ENCODE measurements around the gene ACCSL. TPM values are rescaled to one million over a fixed set of nuclear protein-coding genes. Genes with fewer than 3 reads are reported as not detected.

The ACCSL gene
- total RNA-seq, 2 donors from 2014 or later = not detected

GRCh38 chr11:44014968-44015623, 32.7 kb upstream of the ACCSL start:
- no peaks in the 10 kb centered on the region for H3K36me3 ChIP-seq (replicated peaks in 1 of 2; ENCODE audit: insufficient read depth in 1 of 2, low read depth in 2 of 2)
- ATAC-seq (no peak), DNase-seq (no peak)
- WGBS, 2 donors = 70 to 78% methylated on average over 8 of the region's 8 CpGs
- H3K27ac ChIP-seq = no peak overlapping the region
- no peaks in the 10 kb centered on the region for H3K27me3 ChIP-seq
- no peaks in the 10 kb centered on the region for H3K9me3 ChIP-seq
- no peaks in the 10 kb centered on the region for H3K4me1 ChIP-seq
- intact Hi-C loops (cut with DNase I) = no loop called here
- TF ChIP-seq POLR2A (IDR thresholded peaks at IDR 0.05) (no peak), CTCF (IDR thresholded peaks at IDR 0.05) (no peak)
- H3K4me3 ChIP-seq = no peak overlapping the region

- H3K27me3 ChIP-seq = no peaks in the 10 kb centered on the region
- no peak for ATAC-seq
- no peaks in the 10 kb centered on the region for H3K4me1 ChIP-seq
- H3K36me3 ChIP-seq (replicated peaks in 1 of 2; ENCODE audit: insufficient read depth in 1 of 2, low read depth in 2 of 2) = no peaks in the 10 kb centered on the region
- DNase-seq = no peak
- no peak overlapping the region for H3K27ac ChIP-seq
- no peak overlapping the region for H3K4me3 ChIP-seq
- WGBS, 2 donors = 73 to 80% methylated on average over 3 of the region's 3 CpGs
- no peaks in the 10 kb centered on the region for H3K9me3 ChIP-seq
- no peak for TF ChIP-seq POLR2A (IDR thresholded peaks at IDR 0.05)
- no peak for TF ChIP-seq CTCF (IDR thresholded peaks at IDR 0.05)
- intact Hi-C loops (cut with DNase I) = no loop called here
These were observed 32.2 kb upstream of the ACCSL start for GRCh38 chr11:44015624-44016007.

- Histone ChIP-seq H3K4me3 (no peak overlapping the region), H3K9me3 (no peaks in the 10 kb centered on the region), H3K4me1 (no peaks in the 10 kb centered on the region), H3K27me3 (no peaks in the 10 kb centered on the region), H3K36me3 (replicated peaks in 1 of 2; ENCODE audit: insufficient read depth in 1 of 2, low read depth in 2 of 2) (no peaks in the 10 kb centered on the region), H3K27ac (no peak overlapping the region)
- ATAC-seq (no peak), DNase-seq (peak; percentile 26 to 57 (median 42))
- no peak for TF ChIP-seq CTCF (IDR thresholded peaks at IDR 0.05)
- TF ChIP-seq POLR2A (IDR thresholded peaks at IDR 0.05) = no peak
- intact Hi-C loops (cut with DNase I) = no loop called here
- WGBS, 2 donors = 64 to 73% methylated on average over 4 to 5 of the region's 5 CpGs
These were observed 31.6 kb upstream of the ACCSL start for GRCh38 chr11:44016131-44016530.

- Histone ChIP-seq H3K9me3 (no peaks in the 10 kb centered on the region), H3K4me1 (no peaks in the 10 kb centered on the region), H3K36me3 (replicated peaks in 1 of 2; ENCODE audit: insufficient read depth in 1 of 2, low read depth in 2 of 2) (no peaks in the 10 kb centered on the region), H3K27me3 (no peaks in the 10 kb centered on the region), H3K4me3 (no peak overlapping the region), H3K27ac (no peak overlapping the region)
- ATAC-seq (no peak), DNase-seq (no peak)
- TF ChIP-seq CTCF (IDR thresholded peaks at IDR 0.05) (no peak), POLR2A (IDR thresholded peaks at IDR 0.05) (no peak)
- WGBS, 2 donors = 92 to 100% methylated on average over 2 of the region's 2 CpGs
- intact Hi-C loops (cut with DNase I) = no loop called here
These were observed 31.0 kb upstream of the ACCSL start for GRCh38 chr11:44016546-44017442.

All from body of pancreas (tissue), 4 donors.